HG03442 (cell line): ENCODE results near the gene ST3GAL6.
"Not testable (repeated sequence)": the region's sequence is repeated elsewhere in the genome, so short reads cannot be mapped to it uniquely, and the experiment has no call there.

Experiments
- ATAC-seq: cut with Tn5 transposase; IDR thresholded peaks from one replicate; pipeline ENCODE4 v1.9.1; 2021; ENCODE audit warnings: mild to moderate bottlenecking, moderate library complexity; ENCODE audit not compliant: unreplicated experiment

Gene ST3GAL6

DNA sequence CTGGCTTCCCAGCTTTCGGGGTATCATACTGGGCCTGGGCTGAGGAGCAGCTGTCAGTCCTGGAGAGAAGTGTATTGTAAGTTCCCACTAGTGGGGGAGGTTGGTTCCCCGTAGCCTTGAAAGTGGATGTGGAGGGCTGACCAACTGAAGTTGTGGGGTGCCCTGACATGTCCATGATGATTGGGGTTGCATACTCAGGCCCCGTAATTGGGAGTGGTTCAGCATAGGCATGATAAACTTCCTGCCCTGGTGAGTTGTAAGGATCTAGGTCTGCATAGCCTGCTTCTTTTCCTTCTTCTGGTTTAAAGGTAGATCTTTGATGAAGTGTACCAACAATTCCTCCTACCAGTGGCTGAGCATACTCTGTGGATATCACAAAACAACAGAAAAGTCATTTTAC, 36.3 kb downstream of the ST3GAL6 start:
- ATAC-seq = no peak

DNA sequence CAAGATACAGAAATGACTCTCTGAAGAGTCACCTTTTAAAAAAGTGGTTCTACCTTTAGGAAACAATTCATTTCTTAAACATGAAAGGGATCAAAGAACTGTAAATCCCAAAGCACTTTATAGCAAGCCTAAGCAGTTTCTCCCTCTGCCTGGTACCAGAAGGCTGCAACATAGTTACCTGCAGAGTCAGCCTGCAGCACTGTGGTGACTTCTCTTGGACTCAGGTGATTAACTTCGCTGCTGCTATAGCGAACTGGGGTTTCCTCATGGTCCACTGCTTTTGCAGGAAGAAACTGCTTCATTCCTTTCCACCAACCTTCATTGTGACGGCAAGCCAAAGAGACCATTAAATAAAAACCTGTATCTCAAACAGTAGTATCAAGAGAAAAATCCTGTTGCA, 37.3 kb downstream of the ST3GAL6 start:
- ATAC-seq = no peak

DNA sequence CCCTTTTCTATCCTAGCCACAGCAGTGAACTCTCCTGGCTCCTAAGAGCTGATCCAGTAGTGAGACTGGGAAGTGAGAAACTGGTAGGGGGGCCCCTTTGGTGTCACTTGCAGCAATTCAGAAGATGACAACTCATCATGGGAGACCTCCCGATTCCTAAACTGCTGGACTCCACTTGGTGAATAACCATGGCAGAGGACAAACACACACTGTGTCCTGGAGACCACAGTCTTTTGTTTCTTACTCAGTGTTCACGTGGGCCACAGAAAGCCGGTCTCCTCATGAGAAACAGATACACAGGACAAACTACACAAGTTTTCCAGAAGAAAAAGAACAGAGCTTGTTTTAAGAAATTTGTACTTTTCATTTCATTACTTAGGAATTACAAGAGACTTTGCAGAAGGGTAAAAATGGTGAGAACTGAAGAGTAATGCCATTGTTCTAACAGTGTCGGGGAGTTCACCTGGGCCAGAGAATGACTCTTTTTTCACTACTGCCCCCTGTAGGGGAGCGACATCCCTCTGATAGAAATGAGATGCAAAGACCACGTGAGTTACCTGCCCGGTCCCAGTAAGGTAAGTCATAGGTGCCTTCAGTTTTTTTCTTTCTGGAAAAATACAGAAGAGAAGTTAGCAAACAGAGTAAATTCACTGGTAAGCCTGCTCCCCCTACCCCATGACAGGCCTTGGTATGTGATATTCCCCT, 38.1 kb downstream of the ST3GAL6 start:
- ATAC-seq = no peak

GRCh38 chr3:98805571-98805970, 42.4 kb downstream of the ST3GAL6 start:
- no peak for ATAC-seq

- ATAC-seq = no peak
Measured at GRCh38 chr3:98806521-98806920, 43.4 kb downstream of the ST3GAL6 start.

- ATAC-seq = no peak
Measured at GRCh38 chr3:98807011-98807410, 43.9 kb downstream of the ST3GAL6 start.

- no peak for ATAC-seq
Measured at GRCh38 chr3:98807561-98807960, 44.4 kb downstream of the ST3GAL6 start.

GRCh38 chr3:98808071-98808470, 44.9 kb downstream of the ST3GAL6 start:
- no peak for ATAC-seq

DNA sequence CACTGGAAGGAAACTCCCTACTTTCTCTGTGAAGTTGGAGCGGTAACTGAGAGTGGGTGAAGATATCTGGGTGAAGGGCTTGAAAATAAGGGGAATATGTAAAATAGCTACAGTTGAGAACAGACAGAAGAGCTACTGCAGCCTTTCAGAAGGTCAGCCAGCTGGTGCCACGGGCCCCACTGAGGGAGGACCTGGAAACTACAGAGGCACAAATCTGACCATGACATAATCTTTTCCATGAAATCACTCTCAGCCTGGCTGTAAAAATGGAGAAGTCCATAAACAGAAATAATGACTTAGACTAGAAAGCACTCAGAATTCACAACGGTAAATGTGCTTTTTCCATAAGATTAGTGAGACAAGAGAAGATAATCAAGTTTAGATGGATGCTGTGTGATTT, 46.4 kb downstream of the ST3GAL6 start:
- ATAC-seq = no peak

- no peak for ATAC-seq
Measured at GRCh38 chr3:98811048-98811447, 47.9 kb downstream of the ST3GAL6 start.

- ATAC-seq = no peak
Measured at GRCh38 chr3:98812851-98813374, 49.8 kb downstream of the ST3GAL6 start.

- ATAC-seq = no peak
Measured at GRCh38 chr3:98814817-98815420, 51.8 kb downstream of the ST3GAL6 start.

DNA sequence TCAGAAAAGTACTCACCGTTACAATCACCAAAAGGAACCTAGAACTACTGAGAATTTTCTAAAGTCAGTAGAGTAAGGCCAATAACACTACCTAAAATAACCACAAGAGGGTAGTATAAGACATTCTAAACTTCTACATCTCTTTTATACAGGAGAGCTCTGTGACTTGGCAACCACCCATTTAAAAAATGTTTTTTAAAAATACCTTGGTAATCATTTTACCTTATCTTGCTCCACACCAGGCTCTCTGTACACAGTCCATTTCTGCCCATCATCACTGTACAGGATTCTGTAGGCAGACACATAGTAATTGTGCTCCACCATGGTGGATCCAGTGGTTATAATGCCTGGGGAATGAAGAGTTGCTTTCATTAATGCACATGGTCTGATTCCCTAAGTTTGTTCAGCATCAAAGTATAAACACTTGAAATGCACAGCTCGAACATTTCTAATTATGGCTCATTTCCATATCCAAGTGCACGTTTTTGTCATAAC, 54.5 kb downstream of the ST3GAL6 start:
- peak; percentile 89 for ATAC-seq

- ATAC-seq = no peak
Measured at GRCh38 chr3:98821063-98821462, 57.9 kb downstream of the ST3GAL6 start.

DNA sequence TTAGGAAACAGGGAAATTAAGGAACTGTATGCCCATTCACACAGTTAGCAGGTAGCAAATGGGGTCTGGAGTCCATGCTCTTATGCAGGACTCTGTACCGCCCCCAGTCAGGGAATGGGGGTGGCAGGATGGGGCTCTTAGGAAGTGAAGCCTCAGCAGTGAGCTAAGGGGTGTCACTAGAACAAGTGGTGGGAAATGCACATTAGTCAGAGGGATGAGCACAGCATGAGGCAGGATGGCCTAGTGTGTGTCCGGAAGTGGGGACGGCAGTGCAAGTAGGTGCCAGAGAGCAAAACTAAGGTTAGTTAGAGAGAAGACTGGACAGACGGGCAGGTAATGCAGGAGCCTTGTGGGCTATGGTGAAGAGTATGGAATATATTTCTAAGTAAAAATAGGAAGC, 60.7 kb downstream of the ST3GAL6 start:
- no peak for ATAC-seq

DNA sequence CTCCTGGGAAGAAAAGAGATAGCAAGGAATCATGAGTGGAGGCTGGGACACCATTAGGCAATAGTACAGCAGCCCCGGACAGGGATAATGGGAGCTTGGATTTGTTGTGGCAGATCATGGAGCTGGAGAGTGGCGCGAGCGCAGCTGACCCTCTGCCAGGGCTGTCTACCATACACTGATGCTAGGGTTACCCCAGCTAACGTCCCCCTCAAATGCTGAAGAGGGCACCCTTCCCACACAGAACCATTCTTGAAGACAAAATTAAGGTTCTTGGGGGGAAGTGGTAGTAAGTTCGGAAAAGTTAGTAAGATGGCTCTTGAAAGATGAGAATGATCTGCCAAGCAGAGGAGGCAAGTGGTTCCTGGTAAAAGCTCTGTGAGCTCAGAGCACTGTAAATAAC, 61.1 kb downstream of the ST3GAL6 start:
- ATAC-seq = no peak

DNA sequence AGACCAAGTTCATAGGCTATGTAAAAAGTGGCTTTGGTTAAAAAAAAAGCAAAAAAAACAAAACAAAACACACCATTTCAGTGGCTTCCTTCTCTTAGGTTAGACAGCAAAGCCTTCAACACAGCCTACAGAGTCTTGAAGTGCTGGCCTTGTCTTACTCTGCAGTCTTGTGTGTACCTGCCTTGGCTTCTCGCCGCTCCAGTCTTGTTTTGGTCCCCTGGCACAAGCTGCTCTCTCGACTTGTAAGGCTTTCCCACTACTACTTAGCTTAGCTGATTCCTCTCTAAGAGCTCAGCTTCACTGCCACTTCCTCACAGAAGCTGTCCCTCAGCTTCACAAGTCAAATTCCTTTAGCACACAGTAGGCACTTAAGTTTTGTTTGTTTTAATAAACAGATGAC, 63.0 kb downstream of the ST3GAL6 start:
- ATAC-seq = no peak

DNA sequence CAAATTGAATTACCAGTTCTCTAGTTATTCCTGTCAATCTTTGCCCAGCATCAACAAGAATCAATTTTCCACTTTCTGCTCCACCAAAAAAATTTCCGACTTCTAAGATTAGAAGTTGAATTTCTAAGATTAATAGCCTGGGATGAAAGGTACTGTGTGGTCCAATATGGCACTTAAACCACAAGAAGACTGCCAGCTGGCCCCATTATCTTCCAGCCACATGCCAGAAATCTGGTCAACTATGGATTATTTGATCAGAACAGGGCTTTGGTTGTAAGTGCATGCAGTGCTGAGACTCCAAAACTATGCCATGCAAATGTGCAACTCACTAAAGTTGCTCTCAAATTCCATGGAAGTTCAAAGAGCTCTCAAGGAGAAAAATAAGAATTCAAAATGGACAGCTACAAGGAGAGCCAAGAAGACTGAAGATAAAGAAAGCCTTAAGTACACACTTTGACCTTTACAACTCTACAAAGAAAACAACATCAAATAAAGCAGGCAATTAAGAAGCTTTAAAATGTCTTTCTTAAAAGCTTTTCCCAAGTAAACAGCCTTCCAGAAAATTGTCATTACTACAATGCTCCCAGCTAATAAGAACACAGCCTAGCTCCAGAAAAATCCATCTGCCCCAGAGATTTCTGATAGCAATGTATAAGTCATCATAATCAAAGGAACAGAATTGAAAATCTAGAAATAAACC, 64.2 kb downstream of the ST3GAL6 start:
- ATAC-seq = no peak

GRCh38 chr3:98829246-98829832, 66.2 kb downstream of the ST3GAL6 start:
- ATAC-seq = no peak

DNA sequence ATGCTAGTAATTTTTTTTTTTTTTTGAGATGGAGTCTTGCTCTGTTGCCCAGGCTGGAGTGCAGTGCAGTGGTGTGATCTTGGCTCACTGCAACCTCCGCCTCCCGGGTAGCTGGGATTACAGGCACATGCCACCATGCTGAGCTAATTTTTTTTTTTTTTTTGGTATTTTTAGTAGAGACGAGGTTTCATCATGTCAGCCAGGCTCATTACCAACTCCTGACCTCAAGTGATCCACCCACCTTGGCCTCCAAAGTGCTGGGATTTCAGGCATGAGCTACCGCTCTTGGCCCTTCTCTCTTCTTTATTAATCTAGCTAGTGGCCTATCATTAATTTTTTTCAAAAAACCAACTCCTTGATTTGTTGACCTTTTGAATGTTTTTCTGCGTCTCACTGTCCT, 67.9 kb downstream of the ST3GAL6 start:
- not testable (repeated sequence) for ATAC-seq

DNA sequence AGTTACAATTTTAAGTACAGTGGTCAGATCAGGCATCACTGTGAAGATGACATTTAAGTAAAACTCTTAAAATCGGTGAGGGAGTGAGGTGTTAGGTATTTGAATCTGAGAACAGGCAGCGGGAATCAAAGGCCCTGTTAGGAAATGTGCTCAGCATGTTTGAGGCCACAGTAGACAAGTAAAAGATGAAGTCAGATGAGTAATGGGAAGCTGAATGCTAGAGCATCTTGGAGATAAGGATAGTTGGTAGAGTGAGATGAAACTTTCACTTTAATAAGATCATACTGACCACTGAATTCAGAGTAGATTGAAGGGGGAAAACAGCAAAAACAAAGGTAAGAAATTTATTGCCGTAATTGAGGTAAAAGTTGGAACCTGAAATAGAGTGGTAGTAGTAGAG, 76.7 kb downstream of the ST3GAL6 start:
- no peak for ATAC-seq
